ENCODE results near the gene MAP6.

GRCh38 chr11:75655605-75656004 lies 13.2 kb downstream of the MAP6 start:
- TF ChIP-seq POLR2A (IDR thresholded peaks at IDR 0.05; ENCODE audit: borderline replicate concordance, extremely low read depth, insufficient read depth, insufficient read length): no peak
- TF ChIP-seq, protein P1, sequence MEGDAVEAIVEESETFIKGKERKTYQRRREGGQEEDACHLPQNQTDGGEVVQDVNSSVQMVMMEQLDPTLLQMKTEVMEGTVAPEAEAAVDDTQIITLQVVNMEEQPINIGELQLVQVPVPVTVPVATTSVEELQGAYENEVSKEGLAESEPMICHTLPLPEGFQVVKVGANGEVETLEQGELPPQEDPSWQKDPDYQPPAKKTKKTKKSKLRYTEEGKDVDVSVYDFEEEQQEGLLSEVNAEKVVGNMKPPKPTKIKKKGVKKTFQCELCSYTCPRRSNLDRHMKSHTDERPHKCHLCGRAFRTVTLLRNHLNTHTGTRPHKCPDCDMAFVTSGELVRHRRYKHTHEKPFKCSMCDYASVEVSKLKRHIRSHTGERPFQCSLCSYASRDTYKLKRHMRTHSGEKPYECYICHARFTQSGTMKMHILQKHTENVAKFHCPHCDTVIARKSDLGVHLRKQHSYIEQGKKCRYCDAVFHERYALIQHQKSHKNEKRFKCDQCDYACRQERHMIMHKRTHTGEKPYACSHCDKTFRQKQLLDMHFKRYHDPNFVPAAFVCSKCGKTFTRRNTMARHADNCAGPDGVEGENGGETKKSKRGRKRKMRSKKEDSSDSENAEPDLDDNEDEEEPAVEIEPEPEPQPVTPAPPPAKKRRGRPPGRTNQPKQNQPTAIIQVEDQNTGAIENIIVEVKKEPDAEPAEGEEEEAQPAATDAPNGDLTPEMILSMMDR (IDR thresholded peaks at IDR 0.05 in 2 of 3, conservative IDR thresholded peaks at IDR 0.05 in 1 of 3; ENCODE audit: borderline replicate concordance in 1 of 3, insufficient read depth in 1 of 3, low read depth in 2 of 3, low read length in 2 of 3): no peak
